ENCODE data around the gene KLF7. TPM values are rescaled to one million over a fixed set of nuclear protein-coding genes. Genes with fewer than 3 reads are reported as not detected.

KLF7 gene
- total RNA-seq, 2 donors from 2014 or later = 27.2 to 28.3 TPM

DNA sequence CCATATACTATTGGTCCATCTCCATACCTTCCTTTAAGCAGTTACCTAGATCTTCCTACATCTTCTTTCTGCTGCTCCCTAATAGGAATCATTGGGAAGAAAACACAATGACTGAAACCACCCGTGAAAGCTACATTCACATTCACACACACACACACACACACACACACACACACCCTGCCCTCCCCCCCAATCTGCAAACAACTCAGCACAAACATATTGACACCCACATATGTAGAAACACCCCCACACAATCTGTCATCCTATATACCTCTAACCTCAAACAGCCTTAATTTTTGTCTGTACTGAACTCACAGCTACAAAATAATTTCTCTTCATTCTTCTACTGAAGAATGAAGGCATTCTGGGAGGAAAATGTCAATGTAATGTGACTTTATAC is 63.8 kb downstream of the KLF7 start:
- ATAC-seq (ENCODE audit: insufficient number of reproducible peaks, low FRiP score, low read depth) = no peak

DNA sequence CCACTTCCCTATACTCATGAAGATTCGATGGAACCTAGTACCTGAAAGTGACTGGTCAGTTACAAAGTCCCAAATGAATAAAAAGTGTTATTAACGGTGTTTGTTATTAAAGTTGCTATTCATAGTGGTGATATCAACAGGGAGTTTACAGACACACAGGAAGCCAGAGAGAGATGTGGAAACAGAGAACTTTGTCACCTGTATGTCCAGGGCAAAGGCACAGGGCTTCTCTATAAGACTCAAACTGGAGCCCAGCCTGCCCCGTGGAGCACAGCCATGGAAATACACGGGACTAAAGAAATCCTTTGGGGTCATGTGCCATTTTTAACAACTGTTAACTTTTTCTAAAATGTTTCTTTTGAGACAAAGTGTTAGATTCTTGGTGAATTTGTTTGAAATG is 68.5 kb downstream of the KLF7 start:
- Histone ChIP-seq H3K4me3 (no peak overlapping the region), H3K27me3 (replicated peaks; ENCODE audit: insufficient read depth) (no peaks in the 10 kb centered on the region), H3K9me3 (no peaks in the 10 kb centered on the region), H3K36me3 (no peaks in the 10 kb centered on the region), H3K27ac (peak overlapping the region in 1 of 2 donors; percentile 14), H3K4me1 (ENCODE audit: control insufficient read depth in 1 of 2, low read depth in 2 of 2) (peaks cover 19 to 26% of the 10 kb centered on the region in 2 donors)
- TF ChIP-seq, protein P1, sequence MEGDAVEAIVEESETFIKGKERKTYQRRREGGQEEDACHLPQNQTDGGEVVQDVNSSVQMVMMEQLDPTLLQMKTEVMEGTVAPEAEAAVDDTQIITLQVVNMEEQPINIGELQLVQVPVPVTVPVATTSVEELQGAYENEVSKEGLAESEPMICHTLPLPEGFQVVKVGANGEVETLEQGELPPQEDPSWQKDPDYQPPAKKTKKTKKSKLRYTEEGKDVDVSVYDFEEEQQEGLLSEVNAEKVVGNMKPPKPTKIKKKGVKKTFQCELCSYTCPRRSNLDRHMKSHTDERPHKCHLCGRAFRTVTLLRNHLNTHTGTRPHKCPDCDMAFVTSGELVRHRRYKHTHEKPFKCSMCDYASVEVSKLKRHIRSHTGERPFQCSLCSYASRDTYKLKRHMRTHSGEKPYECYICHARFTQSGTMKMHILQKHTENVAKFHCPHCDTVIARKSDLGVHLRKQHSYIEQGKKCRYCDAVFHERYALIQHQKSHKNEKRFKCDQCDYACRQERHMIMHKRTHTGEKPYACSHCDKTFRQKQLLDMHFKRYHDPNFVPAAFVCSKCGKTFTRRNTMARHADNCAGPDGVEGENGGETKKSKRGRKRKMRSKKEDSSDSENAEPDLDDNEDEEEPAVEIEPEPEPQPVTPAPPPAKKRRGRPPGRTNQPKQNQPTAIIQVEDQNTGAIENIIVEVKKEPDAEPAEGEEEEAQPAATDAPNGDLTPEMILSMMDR (IDR thresholded peaks at IDR 0.05) = no peak
- no peak for DNase-seq (ENCODE audit: low spot score)
- no peak for ATAC-seq (ENCODE audit: insufficient number of reproducible peaks, low FRiP score, low read depth)

More for the DNA sequence above, 63.8 kb downstream of the KLF7 start:
- Histone ChIP-seq H3K4me1 (ENCODE audit: control insufficient read depth in 1 of 2, low read depth in 2 of 2) (peaks cover 10% of the 10 kb centered on the region in 2 donors), H3K27me3 (replicated peaks; ENCODE audit: insufficient read depth) (no peaks in the 10 kb centered on the region), H3K4me3 (no peak overlapping the region), H3K36me3 (peaks cover 10% of the 10 kb centered on the region), H3K9me3 (no peaks in the 10 kb centered on the region), H3K27ac (no peak overlapping the region)
- DNase-seq (ENCODE audit: low spot score) = no peak
- TF ChIP-seq, protein P1 (IDR thresholded peaks at IDR 0.05) = no peak

DNA sequence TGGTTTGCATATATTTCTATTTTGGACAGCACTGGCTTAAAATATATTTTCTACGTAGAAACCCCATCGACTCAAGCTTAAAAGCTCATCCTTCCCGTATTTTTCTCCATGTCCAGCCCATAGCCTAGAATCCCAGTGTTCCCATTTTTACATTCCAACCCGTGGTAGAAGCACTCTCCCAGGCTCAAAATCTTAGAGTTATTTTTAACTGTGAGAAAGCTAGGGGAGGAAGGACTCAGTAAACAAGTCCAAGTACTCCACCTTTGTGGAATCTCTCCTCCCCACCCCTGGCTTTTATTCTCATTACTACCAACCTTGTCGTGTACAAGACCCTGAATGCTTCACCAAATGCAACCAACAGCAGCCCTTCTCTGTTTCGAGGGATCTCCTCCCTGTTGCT is 69.8 kb downstream of the KLF7 start:
- TF ChIP-seq, protein P1 (IDR thresholded peaks at IDR 0.05) = no peak
- DNase-seq (ENCODE audit: low spot score) (no peak), ATAC-seq (ENCODE audit: insufficient number of reproducible peaks, low FRiP score, low read depth) (no peak)
- Histone ChIP-seq H3K27ac (no peak overlapping the region), H3K9me3 (no peaks in the 10 kb centered on the region), H3K27me3 (replicated peaks; ENCODE audit: insufficient read depth) (no peaks in the 10 kb centered on the region), H3K4me1 (ENCODE audit: control insufficient read depth in 1 of 2, low read depth in 2 of 2) (peaks cover 27 to 34% of the 10 kb centered on the region in 2 donors), H3K4me3 (no peak overlapping the region), H3K36me3 (no peaks in the 10 kb centered on the region)

DNA sequence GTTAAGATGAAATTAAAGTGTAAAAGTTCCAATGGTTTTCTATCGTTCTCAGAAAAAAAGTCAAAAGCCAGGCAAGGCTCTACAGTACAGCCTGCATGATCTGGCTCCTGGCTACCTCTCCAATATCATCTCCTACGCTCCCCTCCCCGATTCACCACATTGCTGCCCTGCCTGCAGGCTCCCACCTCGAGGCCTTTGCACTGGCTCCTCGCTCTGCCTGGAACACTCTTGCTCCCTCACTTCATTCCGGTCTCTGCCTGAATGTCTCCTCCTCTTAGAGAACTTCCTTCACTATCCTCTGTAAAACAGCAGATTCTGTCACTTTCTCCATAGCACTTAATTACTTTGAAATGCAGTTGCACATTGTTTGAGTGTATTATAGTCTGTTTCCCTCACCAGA is 72.5 kb downstream of the KLF7 start:
- Histone ChIP-seq H3K4me3 (no peak overlapping the region), H3K27ac (no peak overlapping the region), H3K36me3 (no peaks in the 10 kb centered on the region), H3K9me3 (no peaks in the 10 kb centered on the region), H3K4me1 (ENCODE audit: control insufficient read depth in 1 of 2, low read depth in 2 of 2) (peaks cover 45 to 59% of the 10 kb centered on the region in 2 donors), H3K27me3 (replicated peaks; ENCODE audit: insufficient read depth) (no peaks in the 10 kb centered on the region)
- ATAC-seq (ENCODE audit: insufficient number of reproducible peaks, low FRiP score, low read depth) (no peak), DNase-seq (ENCODE audit: low spot score) (no peak)
- TF ChIP-seq, protein P1 (IDR thresholded peaks at IDR 0.05) = no peak

DNA sequence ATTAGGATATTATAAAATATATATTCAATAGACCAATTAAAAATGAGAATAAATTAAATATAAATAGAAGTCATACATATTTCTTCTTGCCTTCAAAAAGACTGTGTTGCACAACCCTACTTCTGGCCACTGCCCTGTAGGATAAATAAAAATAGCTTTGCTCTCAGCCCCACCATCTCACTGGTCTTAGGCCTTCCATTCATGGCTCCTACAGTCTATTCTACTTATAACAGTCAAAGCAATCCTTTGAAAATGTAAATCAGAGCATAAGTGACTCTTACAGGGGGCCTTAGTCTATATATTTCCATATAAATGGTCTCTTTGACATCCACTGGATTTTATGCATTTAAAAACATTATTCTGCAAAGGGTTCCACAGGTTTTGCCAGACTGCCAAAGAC is 72.9 kb downstream of the KLF7 start:
- Histone ChIP-seq H3K4me3 (no peak overlapping the region), H3K27me3 (replicated peaks; ENCODE audit: insufficient read depth) (no peaks in the 10 kb centered on the region), H3K9me3 (no peaks in the 10 kb centered on the region), H3K4me1 (ENCODE audit: control insufficient read depth in 1 of 2, low read depth in 2 of 2) (peaks cover 43 to 56% of the 10 kb centered on the region in 2 donors), H3K36me3 (no peaks in the 10 kb centered on the region), H3K27ac (no peak overlapping the region)
- ATAC-seq (ENCODE audit: insufficient number of reproducible peaks, low FRiP score, low read depth) = no peak
- TF ChIP-seq, protein P1 (IDR thresholded peaks at IDR 0.05) = no peak
- DNase-seq (ENCODE audit: low spot score) = no peak

Data from thoracic aorta (tissue), 2 donors.